Measurements from ENCODE around the gene WNT9A. TPM values are rescaled to one million over a fixed set of nuclear protein-coding genes. Genes with fewer than 3 reads are reported as not detected.

Gene WNT9A
- total RNA-seq, 1 experiment from 2014 or later: not detected

- CTCF ChIA-PET: no interaction called here
- peaks cover 27% of the 10 kb centered on the region for H3K27me3 ChIP-seq (replicated peaks; ENCODE audit: insufficient read depth, low read depth, low read length, poor library complexity)
- peaks cover 6% of the 10 kb centered on the region for H3K4me1 ChIP-seq (ENCODE audit: insufficient read depth, low read length, poor library complexity, severe bottlenecking)
- POLR2A ChIA-PET (ENCODE audit: low non-redundant PET): no interaction called here
- no peak for TF ChIP-seq EZH2 (IDR thresholded peaks at IDR 0.05; ENCODE audit: borderline replicate concordance, low read depth, low read length, poor library complexity, severe bottlenecking)
- no peak for TF ChIP-seq CTCF (conservative IDR thresholded peaks at IDR 0.05; ENCODE audit: low read depth, low read length)
- intact Hi-C loops (cut with micrococcal nuclease; ENCODE audit: unreplicated experiment): loop anchor here (5.0 kb wide), 1 partner anchor 468 kb away; no protein-coding TSS in a partner anchor
- H3K4me3 ChIP-seq (ENCODE audit: low read depth, low read length, poor library complexity, severe bottlenecking): no peak overlapping the region
- no peaks in the 10 kb centered on the region for H3K9me3 ChIP-seq (ENCODE audit: low read depth, low read length, poor library complexity, severe bottlenecking)
- no peak overlapping the region for H3K27ac ChIP-seq (ENCODE audit: low read depth, low read length, poor library complexity, severe bottlenecking)
- no TSS peak for BruUV-seq (replicated peaks)
- DNase-seq (ENCODE audit: low spot score): no peak
- H3K36me3 ChIP-seq (ENCODE audit: insufficient read depth, low read length, poor library complexity, severe bottlenecking): no peaks in the 10 kb centered on the region
Observed at GRCh38 chr1:227949954-227950734, 2.4 kb upstream of the WNT9A start.

GRCh38 chr1:227949341-227949921, 1.7 kb upstream of the WNT9A start:
- POLR2A ChIA-PET (ENCODE audit: low non-redundant PET): no interaction called here
- H3K9me3 ChIP-seq (ENCODE audit: low read depth, low read length, poor library complexity, severe bottlenecking): no peaks in the 10 kb centered on the region
- H3K27ac ChIP-seq (ENCODE audit: low read depth, low read length, poor library complexity, severe bottlenecking): no peak overlapping the region
- peaks cover 6% of the 10 kb centered on the region for H3K4me1 ChIP-seq (ENCODE audit: insufficient read depth, low read length, poor library complexity, severe bottlenecking)
- BruUV-seq (replicated peaks): no TSS peak
- DNase-seq (ENCODE audit: low spot score): no peak
- TF ChIP-seq EZH2 (IDR thresholded peaks at IDR 0.05; ENCODE audit: borderline replicate concordance, low read depth, low read length, poor library complexity, severe bottlenecking) (no peak), CTCF (conservative IDR thresholded peaks at IDR 0.05; ENCODE audit: low read depth, low read length) (no peak)
- CTCF ChIA-PET: no interaction called here
- no peaks in the 10 kb centered on the region for H3K36me3 ChIP-seq (ENCODE audit: insufficient read depth, low read length, poor library complexity, severe bottlenecking)
- H3K27me3 ChIP-seq (replicated peaks; ENCODE audit: insufficient read depth, low read depth, low read length, poor library complexity): peaks cover 27% of the 10 kb centered on the region
- intact Hi-C loops (cut with micrococcal nuclease; ENCODE audit: unreplicated experiment): no loop called here
- H3K4me3 ChIP-seq (ENCODE audit: low read depth, low read length, poor library complexity, severe bottlenecking): no peak overlapping the region

GRCh38 chr1:227948493-227949260, 945 bp upstream of the WNT9A start:
- Histone ChIP-seq H3K4me1 (ENCODE audit: insufficient read depth, low read length, poor library complexity, severe bottlenecking) (peaks cover 6% of the 10 kb centered on the region), H3K4me3 (ENCODE audit: low read depth, low read length, poor library complexity, severe bottlenecking) (peak overlapping the region; percentile 52), H3K27ac (ENCODE audit: low read depth, low read length, poor library complexity, severe bottlenecking) (no peak overlapping the region), H3K36me3 (ENCODE audit: insufficient read depth, low read length, poor library complexity, severe bottlenecking) (no peaks in the 10 kb centered on the region), H3K9me3 (ENCODE audit: low read depth, low read length, poor library complexity, severe bottlenecking) (no peaks in the 10 kb centered on the region), H3K27me3 (replicated peaks; ENCODE audit: insufficient read depth, low read depth, low read length, poor library complexity) (peaks cover 27% of the 10 kb centered on the region)
- peak; percentile 16 for TF ChIP-seq EZH2 (IDR thresholded peaks at IDR 0.05; ENCODE audit: borderline replicate concordance, low read depth, low read length, poor library complexity, severe bottlenecking)
- TF ChIP-seq CTCF (conservative IDR thresholded peaks at IDR 0.05; ENCODE audit: low read depth, low read length): no peak
- no peak for DNase-seq (ENCODE audit: low spot score)
- BruUV-seq (replicated peaks): no TSS peak
- ChIA-PET POLR2A (ENCODE audit: low non-redundant PET) (no interaction called here), CTCF (no interaction called here)
- intact Hi-C loops (cut with micrococcal nuclease; ENCODE audit: unreplicated experiment): no loop called here

Measured in A673 (cell line).